GDM1 (cell line): ENCODE data around the gene CLTC.
"Not testable (repeated sequence)": the region's sequence is repeated elsewhere in the genome, so short reads cannot be mapped to it uniquely, and the experiment has no call there.

Source experiments
- DNase-seq: peaks from one replicate; lab custom pipeline; 2025; lab: John Stamatoyannopoulos, UW

CLTC gene

DNA sequence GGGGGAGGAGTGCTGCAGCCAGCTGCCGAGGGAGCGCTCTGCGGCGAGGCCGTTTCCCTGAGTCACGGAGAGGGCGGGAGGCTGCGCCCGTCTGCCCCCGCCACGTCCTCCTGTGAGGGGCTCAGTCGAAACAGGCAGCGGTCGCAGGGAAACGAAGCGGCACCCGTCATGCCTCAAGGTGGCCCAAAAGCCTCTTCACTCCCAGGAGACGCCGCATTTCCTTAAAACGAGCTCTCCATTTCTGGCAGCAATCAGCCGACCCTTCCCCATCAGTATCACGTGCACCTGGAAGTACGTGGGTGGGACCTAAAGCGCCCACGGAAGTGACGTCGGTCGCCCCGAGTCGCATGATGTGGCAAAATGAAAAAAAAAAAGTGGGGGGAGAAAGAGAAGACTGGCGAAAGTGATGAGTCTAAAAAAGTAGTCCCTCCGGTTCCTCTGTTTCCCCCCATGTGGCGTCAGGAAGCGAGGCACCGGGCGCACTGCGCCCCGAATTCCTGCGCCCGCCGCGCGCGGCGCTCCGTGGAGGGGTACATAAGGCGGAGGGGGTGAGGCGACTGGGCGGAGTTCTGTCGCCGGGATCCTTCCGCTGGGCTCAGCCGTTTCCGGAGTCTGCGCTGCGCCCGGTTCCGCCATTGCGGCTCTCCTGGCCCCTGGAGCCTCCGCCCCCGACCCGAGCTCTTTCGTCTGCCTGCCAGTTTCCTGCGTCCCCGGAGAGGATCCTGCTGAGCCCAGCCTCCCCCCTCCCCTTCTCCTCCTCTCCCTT lies at the start of gene CLTC:
CLTC (plus strand) TSS at position 598 of the 766 bp plus-strand sequence. CDS start 237 bp downstream, outside the sequence.
- DNase-seq: peak; percentile 93

DNA sequence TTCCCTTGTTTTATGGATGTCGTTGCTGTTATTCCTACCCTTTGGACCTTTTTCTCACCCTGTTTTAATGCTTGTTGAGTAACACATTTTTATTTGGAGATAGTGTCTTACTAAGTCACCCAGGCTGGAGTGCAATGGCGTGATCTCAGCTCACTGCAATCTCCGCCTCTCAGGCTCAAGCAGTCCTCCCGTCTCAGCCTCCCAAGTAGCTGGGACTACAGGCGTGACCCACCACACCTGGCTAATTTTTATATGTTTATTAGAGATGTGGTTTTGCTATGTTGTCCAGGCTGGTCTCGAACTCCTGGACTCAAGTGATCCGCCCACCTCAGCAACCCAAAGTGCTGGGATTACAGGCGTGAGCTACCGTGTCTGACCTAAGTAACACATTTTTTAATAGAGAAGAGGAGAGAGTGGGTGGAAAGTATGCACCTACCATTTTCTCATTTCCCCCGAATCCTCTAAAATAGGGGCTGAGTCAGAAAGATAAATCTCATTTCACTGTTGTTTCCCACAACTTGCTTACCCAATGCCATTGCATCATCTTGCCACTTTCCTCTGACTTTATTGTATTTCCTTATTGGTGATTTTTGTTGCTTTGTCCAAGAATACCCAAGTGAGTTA lies 47.3 kb upstream of the CLTC start:
- no peak for DNase-seq

DNA sequence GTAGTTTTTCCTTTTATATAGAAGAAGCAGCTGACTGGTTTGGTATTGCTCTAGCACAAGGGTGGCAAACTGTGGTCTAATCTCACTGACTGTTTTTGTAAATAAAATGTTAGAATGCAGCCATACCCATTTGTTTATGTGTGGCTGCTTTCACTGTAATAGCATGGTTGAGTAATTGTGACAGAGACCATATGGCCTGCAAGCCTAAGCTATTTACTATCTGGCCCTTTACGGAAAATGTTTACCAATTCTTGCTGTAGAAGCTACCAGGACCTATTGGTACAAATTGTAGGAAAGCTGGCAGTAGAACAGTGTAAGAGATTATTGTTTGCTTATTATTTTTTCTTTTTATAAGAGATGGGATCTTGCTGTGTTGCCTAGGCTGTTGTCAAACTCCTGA lies 35.5 kb upstream of the CLTC start:
- not testable (repeated sequence) for DNase-seq

DNA sequence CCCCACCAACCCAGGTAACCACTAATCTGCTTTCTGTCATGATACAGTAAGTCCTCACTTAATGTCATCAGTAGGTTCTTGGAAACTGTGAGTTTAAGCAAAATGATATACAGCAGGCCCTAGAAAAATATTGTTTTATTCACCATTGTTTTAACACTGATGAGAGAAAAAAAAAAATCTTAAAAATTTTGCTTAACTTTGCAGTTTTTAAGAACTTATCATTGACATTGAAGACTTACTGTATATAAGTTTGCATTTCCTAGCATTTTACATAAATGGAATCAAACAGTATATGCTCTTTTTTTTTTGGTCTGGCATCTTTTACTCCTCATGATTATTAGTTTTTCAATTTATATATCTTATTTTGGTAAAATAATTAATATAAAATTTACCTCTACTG lies 19.5 kb upstream of the CLTC start:
- DNase-seq: no peak

DNA sequence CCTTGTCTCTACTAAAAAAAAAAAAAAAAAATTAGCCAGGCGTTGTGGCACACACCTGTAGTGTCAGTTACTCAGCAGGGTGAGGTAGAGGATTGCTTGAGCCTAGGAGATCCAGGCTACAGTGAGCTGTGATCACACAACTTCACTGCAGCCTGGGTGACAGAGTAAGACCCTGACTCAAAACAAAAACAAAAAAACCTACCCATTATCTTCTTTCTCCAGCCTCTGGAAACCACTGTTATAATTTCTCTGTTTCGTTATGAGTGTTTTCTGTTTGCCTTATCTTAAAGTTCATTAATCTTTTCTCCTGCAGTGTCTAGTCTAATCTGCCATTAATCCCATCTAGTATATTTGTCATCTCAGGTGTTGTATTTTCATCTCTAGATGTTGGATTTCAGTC lies 18.6 kb upstream of the CLTC start:
- DNase-seq: no peak

DNA sequence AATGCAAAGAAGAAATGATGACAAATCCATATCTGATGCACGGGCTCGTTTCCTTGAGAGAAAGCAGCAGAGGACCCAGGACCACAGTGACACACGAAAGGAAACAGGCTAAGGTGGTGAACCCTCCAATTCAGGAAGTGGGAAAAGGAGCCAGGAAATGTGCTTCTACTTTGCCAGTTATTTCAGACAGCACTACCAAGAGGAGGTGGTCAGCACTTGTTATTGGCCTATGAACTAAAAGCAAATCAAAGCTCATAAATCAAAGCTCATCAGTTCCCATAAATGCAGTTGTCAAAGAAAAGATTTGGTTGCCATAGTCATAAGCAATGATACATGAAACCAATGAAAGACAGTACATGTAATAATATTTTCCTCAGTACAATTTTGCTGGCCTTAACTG lies 12.6 kb upstream of the CLTC start:
- peak; percentile 22 for DNase-seq

DNA sequence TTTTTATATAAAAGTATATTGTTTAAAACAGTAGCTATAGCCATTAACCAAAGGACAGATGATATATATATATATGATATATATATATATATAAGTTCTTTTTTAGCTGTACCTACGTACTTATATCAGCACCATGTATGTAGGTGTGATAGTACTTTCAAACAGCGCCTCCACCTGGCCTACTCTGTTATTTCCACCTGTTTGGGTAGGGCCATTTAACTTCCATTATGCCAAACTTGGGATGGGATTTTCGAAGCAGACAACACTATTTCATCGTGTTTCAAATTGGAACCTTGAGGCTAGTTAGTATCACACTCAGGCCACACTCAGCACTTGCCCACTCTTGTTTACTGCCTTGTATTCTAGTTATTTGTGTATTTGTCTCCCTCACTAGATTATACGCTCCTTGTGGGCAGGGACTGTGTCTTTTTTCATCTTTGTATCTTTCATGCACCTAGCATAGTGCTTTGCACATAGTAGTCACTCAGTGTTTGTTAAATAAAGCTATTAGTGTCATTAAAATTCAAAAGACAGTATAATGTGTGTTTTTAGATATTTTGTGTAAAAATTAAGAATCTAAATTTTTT lies 11.8 kb upstream of the CLTC start:
- DNase-seq: no peak

DNA sequence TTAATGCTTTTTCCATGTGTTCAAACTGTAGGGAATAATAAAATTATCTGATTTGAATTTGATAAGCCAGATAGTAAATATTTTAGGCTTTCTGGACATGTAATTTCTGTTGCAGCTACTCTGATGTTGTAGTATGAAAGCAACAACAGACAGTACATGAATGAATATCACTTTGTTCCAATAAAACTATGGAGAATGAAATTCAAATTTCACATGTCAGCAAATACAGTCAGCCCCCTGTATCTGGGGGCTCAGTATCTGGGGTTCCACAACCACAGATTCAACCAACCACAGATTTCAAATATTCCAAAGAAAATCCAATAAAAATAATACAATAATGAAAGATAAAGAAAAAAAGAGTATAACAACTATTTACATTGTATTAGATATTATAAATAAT lies 8.2 kb upstream of the CLTC start:
- DNase-seq: no peak

DNA sequence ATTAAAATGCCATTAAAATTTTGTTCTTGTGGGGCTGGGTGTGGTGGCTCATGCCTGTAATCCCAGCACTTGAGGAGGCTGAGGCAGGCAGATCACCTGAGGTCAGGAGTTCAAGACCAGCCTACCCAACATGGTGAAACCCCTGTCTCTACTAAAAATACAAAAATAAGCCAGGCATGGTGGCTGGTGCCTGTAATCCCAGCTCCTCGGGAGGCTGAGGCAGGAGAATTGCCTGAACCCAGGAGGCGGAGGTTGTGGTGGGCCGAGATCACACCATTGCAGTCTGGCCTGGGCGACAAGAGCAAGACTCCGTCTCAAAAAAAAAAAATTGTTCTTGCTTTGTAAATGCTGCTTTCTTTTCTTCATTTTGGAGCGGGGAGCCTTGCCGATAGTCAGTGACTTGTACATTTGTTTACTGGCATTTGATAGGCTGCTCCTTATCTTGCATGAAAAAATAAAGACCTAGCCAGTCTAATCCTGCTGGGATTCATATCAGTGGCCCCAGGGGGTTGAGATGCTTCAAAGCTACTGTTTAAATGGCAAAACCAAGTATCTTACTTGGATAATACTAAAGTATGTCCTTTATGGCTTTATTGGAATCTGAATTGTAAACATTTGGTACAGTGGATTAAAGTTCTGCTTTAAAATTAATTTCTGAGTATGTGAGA lies 3.3 kb upstream of the CLTC start:
- DNase-seq: no peak

DNA sequence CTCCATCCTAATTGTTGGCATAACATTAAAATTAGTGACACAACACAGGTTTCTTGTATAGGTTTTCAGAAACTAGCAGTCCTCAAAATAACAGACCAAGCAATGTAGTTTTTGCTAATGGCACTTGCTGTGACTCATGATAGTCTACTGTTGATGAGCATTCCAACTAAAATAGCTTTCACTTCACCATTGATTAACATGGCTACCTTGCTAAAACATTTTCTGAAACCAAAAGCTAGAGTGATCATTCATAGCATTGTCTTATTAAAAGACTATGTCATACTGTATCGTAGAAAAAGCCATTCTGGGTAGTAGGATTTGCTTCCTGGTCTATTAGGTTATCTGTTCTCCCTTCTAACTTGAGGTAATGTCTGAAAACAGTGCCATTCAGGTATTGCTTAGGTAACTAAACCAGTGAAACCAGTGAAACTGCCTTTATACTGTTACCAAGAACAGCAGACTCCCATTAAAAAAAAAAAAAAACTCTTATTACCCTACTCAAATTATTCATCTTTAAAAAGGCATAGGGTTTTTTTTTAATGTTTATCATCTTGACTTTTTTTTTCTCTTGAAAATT lies 2.5 kb upstream of the CLTC start:
- DNase-seq: no peak

DNA sequence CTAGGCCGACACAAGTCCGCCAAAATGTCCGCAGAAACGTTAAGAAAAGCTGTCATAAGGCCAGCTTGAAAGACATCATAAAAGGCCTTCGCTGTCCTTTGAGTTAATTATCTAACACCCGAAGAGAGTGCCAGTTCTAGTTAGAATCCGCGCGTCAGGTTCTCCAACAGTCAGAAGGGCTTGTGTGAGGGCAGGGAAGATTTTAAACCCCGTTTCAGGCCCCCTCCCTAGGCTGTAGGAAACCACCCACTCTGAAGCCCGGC lies 729 bp upstream of the CLTC start:
- no peak for DNase-seq

DNA sequence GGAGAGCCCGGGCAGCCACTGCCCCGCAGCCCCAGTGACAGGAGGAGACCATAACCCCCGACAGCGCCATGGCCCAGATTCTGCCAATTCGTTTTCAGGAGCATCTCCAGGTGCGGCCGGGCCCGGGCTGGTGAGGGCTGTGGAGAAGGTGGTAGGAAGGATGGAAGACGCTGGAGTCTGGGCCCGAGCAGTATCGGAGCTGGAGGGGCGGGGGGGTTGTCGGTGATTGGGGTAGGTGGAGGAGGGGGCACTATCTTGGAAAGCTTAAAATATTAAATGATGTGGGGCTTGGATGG lies 317 bp downstream of the CLTC start:
- no peak for DNase-seq

DNA sequence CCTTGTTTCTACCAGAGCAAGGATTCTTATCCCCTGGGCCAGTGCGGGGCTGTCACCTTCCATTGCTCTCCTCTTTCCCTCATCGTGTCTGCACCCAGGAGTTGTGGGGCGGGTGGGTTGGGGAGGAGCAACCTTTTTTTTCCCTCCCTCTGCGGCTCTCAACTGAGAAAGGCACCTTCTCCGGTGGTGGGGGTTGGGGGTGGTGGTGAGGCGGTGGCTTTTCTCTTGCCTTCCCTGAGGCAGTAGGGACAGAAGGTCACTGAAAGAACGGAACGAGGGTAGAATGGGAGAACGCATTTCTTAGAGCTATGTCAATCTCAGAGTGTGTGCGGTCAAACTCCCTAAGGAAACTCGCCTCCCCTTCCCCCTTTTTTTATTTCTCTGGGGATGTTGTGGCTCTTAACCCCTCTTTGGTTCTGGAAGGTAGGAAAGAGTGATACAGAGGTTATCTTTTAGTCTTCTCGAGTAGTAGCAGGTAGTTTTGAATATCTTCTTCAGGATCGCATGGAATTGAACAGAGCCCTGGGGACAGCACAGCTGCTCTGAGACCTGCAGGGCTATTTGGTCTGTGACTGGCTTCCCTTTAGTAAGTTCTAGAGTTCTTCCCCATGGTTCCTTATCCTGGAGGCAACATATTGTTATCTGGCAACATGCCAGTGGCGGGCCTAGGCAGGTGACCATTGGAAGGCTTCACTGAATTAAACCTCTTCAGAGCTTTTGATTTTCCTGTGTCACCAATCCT lies 994 bp downstream of the CLTC start:
- no peak for DNase-seq

DNA sequence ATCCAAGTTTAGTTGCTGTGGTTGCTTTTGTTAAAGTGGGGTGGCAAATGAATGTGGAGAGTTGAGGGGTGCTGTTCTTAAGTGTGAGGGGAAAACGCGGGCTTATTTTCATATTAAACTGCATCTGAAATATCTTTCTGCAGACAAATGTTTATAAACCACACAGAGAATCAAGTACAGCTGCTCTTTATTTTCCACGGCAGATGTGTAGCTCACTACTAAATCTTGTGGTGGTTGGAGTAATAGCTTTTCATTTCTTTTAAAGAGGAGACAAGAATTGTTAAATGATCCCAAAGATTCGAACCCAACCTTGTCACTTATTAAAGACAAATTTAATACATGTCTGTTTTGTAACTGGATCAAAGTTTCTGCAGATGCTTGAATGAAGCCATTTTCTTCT lies 2.1 kb downstream of the CLTC start:
- DNase-seq: no peak

DNA sequence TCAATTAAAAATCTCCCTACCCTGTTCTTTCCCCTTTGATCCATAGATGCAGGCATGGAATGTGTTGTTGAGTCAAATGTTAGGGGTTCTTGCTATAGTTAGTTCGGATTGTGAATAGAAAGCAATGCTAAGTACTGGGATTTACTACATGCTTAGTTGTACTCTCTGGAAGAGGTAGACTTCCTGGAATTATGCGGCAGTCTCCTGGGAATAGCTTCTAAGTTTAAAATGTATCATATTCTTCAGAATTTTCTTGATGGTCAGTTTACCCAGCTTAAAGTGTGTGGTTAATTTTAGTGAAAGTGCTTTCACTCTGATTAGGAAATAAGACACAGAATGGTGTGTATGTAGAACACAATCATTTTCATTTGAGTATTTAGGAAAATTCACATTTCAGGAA lies 3.5 kb downstream of the CLTC start:
- no peak for DNase-seq

DNA sequence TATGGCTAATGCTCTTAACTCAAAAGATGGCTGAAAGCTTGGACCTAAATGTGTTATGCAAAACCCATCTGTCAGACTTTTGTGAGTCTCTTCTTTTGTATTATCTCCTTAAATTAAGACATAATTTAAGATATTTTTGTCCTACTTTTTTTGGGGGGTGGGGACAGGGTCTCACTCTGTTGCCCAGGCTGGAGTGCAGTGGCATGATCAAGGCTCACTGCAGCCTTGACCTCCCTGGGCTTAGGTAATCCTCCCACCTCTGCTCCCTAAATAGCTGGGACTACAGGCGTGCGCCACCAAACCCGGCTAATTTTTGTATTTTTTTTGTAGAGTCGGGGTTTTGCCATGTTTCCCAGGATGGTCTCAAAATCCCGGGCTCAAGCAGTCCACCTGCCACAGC lies 7.1 kb downstream of the CLTC start:
- DNase-seq: no peak

DNA sequence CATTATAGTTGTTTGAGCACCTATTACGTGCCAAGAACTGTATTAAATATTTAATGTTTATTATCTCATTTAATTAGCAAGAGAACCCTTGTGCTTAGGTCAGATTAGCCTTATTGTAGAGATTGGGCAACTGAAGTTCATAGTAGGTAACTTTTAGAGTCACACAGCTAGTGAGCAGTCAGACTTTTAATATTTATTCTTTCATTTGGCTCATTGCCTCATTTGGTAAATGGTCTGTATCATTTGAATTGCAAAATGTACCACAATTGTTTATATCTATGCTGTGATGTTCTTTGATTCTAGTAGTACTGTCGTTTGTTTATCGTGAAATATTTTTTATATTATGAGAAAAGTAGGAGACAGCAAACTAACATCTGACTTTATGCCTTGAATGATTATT lies 7.6 kb downstream of the CLTC start:
- no peak for DNase-seq

DNA sequence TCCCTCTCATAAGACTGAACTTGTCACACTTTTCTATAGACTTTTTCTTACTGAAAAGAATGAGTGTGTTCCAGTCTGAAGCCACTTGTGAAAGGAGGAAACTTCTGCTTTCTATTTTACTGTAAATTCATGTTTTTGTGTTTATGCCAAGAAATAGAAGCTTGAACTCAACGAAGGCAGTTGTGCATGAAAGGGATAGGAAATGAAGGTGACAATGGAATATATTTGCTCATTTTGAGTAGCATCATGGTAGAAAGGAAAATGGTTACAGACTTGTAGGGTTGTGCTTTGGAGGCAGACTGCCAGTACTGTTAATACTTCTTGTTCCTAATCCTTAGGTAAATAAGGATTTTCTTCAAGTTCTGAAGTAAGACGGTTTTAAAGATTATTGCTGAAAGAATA lies 8.1 kb downstream of the CLTC start:
- no peak for DNase-seq

DNA sequence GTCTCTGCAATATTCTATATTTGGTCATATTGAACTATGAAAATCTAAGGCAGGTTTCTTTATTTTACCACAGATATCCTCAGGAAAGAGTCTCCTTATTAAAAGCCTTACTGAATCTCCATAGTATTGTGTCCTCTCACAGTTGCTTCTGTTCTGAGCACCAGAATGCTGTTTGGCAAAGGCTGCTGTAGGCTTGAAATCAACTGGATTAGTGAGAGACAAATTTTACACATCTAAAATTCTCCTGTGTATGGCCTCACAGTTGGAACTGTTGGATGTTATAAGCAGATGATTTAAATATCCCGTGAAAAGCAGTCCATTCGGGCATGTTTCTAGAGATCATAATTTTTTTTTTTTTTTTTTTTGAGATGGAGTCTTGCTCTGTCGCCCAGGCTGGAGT lies 9.5 kb downstream of the CLTC start:
- no peak for DNase-seq

DNA sequence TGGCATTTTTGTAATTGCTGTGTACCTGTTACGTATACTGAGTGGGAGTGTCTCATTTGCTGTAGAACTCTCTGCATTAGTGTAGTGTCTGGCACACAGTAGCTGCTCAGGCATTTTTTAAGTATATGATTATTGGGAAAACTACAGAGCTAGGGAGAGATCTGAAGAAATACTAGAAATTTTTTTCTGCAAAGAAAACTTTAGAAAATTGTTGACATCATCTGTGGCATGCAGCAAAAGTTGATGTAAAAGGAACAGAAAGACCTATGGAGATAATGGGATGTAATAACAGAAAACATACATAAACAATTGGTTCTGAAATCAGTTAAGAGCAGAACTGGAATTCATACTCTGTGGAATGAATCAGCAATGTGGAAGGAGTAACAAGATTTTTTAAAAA lies 11.6 kb downstream of the CLTC start:
- no peak for DNase-seq

DNA sequence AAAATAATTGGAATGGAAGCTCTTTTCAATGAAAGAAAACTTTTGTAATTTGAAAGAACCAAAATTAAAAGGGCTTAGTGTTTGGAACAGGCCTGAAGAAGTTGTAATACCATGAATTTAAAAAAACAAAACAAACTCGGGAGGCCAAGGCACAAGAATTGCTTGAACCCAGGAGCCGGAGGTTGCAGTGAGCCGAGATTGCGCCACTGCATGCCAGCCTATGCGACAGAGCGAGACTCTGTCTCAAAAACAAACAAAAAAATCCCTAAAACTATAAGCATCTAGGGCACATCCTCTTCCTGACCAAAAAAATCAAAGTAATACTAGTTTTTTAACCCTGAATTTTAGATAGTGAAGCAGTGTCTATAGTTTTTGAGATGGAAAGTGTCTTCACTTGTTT lies 12.7 kb downstream of the CLTC start:
- DNase-seq: no peak

DNA sequence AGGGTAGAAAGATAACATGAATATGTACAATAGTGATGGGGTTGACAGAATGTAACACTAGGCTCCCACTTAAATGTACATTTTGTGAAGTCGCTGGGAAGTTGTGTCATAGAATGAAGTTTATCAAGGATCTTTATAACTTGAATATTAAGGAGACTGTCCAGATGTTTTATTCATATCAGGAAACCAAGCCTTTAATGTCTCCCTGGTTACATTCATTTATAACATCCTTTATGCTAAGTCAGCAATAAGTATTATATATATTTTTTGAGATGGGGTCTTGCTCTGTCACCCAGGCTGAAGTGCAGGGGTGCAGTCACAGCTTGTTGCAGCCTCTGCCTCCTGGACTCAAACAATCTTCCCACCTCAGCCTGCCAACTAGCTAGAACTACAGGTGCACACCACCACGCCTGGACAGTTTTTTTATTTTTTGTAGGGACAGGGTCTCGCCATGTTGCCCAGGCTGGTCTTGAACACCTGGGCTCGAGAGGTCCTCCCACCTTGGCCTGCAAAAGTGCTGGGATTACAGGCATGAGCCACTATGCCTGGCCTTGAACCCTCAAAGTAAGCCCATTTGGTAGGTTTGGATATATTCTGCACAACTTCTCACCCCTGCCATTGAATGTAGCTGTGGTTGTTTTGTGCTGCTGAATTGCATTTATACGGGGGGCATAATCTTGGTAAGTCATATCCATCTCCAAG lies 14.1 kb downstream of the CLTC start:
- no peak for DNase-seq
